GM18867 (cell line): ENCODE measurements around the gene RUBCN.

Source experiments
- ATAC-seq: cut with Tn5 transposase; IDR thresholded peaks from one replicate; pipeline ENCODE4 v1.9.1; 2021; ENCODE audit warnings: mild to moderate bottlenecking, moderate library complexity; ENCODE audit not compliant: unreplicated experiment

The RUBCN gene

DNA sequence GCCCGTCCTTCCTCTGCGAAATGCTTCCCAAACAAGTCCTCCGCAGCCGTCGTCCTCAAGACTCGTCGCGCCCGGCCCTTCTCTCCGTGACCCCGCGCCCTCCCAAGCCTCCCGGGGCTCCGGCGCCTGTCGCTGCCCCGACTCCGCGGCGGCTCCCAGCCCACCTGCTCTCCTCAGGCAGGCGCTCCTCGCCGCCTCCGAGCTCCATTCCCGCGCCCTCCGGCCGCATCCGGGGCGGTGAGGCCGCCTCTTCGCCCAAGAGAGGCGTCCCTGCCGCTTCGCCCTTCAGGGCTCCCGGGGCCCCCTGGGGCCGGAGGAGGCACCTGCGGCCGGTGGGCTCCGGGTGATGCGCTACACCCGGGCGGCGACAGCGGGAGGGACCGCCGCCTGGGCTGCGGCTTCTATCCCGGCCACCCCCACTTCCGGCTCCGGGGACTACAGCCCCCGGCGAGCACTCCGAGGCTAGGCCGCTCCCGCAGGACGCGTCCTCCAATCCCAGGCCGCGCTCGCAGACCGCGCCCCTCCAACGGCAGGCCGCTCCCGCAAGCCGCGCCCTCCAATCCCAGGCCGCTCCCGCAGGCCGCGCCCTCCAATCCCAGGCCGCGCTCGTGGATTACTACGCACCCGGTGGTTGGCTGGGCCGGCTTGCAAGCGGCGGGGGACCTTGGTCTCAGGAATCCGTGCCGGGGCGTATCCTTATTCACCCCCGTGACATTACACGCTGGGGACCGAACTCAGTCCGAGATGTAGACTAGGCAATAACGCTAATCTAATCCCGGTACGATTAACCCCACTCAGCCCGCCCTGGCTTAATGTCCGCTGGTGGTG, at the start of gene RUBCN:
TSS of gene RUBCN (minus strand) at position 414 of the 828 bp plus-strand sequence. CDS start at position 229, 185 bp downstream.
- ATAC-seq, result peak; percentile 79

DNA sequence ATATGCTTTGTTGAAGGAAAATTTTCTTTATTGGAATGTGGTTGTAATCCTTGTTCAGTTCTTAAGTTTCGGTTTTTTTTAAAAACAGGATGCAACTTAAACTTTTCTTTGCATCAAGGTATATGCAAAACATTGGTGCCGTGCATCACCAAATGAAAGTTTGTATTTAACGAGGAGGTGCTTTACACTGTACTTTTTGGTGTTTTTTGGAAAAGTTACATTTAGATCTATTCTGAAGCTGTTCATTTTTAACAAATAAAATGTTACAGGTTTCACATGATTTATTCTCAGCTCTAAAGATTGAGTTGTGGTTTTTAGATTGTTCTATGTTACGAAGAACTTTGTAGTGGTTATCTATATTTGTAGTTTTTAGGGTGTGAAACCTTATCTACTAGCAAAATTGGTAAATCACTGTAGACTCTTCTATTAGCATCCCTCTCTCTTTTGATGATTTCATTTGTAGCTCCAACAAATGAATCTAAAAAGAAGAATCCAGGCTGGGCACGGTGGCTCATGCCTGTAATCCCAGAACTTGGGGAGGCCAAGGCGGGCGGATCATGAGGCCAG, 47.4 kb upstream of the RUBCN start:
- no peak for ATAC-seq

DNA sequence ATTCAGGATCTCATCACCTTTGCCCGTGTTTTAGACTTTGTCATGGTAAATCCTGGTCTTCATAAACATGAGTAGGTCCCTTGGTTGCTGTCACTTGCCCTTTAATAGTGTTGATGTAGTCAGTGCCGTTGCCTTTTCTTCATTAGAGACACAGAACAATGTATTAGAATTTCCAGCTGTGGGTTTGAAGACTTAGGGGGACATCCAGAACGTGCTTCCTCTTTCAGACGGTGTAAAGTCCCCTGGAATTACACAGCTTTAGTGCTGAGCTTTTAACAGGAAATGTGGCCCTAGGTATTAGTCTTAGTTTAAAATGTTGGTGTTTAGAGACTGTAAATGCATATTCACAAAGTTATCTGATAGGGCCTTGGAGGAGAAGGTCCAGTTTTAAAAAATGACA, 45.5 kb upstream of the RUBCN start:
- ATAC-seq, result peak; percentile 36

DNA sequence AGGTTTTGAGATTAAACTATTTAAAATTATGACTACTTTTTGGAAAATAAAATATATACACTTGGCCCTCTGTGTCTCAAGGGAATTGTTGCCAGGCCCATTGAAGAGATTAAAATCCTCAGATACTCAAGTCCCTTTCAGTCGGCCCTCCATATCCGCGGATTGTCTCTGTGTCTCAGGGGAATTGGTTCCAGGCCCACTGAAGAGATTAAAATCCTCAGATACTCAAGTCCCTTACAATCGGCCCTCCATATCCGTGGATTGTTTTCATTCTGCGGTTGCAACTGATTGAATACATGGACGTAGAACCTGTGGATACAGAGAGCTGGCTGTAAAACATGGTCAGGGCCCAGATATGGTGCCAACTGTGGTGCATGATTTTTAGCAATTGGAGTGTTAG, 38.6 kb upstream of the RUBCN start:
- no peak for ATAC-seq

DNA sequence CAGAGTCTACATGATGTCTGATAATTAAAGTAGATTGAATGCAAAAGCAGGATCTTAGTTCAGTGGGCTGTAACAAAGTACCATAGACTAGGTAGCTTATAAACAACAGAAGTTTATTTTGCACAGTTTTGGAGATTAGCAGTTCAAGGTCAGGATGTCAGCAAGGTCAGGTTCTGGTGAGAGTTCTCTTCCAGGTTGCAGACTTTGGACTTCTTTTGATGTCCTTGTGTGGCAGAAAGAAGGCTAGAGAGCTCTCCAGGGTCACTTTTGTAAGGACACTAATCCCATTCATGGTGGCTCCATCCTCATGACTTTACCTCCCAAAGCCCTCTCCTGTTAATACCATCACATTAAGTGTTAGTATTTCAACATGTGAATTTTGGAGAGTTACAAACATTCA, 25.1 kb upstream of the RUBCN start:
- ATAC-seq, result no peak

DNA sequence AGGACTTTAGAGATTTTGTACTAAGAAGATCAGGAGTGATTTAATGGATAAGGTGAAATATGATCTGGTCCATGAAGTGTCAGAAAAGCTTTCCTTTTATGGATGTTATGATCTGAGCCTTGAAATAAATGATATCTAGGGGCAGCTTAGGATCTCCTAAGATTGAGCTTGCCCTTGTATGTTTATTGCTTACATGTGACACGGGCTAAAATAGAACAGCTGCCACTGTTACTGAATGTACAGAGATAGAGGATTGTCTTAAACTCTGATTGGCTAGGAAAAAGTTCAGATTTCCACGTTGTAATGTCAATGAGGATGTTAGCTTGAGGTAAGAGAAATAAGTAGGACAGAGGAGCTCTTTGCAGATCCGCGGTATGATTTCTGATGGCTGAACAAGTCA, 21.8 kb upstream of the RUBCN start:
- ATAC-seq, result no peak

DNA sequence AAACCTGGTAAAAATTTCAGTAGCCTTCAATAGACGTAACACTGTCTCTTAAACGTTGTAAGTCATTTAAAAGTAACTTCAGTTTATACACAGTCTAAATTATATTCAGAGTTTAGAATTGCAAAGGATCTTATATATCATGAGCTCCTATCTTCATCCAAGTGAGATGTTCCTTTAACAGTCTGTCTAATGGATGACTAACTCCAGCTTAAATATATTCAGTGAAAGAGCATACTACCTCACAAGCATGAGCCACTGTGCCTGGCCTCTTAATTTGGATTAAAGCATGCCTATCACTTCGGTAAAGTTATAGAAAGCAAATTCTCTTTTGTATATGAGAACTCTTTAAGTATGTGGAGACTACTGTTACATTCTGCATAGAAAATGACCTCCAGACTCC, 20.0 kb upstream of the RUBCN start:
- no peak for ATAC-seq

DNA sequence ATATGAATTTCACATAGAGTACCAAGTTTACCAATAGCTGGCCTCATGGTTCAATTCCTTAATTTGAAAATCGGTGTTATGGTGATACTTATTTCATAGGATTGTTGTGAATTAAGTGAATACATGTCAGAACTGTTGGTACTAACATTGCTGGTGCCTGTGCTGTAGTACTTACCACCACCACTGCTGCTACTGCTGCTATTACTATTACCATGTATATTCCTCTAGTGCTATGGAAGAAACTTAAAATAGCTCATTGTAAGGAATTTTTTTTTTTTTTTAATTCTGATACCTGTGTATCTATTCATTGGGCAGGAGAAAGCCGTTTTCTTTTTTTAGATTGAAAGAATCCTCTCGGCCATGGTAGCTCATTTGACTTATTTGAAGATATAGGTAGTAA, 16.6 kb upstream of the RUBCN start:
- ATAC-seq, result no peak

DNA sequence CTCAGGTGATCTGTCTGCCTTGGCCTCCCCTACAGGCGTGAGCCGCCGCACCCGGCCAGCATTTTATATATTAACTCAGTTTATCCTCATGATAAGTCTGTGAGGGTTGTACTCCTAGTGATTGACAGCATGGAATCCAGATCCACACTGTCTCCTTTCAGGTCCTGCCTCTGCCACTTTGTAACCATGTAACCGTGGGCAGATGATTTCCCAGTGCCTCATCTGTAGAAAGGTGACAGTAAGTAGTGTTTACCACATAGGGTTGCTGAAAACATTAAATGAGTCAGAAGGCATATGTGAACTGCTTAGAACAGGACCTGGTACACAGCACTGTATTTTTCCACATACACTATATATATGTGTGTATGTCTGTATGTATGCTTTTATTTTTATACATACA, 15.4 kb upstream of the RUBCN start:
- no peak for ATAC-seq

DNA sequence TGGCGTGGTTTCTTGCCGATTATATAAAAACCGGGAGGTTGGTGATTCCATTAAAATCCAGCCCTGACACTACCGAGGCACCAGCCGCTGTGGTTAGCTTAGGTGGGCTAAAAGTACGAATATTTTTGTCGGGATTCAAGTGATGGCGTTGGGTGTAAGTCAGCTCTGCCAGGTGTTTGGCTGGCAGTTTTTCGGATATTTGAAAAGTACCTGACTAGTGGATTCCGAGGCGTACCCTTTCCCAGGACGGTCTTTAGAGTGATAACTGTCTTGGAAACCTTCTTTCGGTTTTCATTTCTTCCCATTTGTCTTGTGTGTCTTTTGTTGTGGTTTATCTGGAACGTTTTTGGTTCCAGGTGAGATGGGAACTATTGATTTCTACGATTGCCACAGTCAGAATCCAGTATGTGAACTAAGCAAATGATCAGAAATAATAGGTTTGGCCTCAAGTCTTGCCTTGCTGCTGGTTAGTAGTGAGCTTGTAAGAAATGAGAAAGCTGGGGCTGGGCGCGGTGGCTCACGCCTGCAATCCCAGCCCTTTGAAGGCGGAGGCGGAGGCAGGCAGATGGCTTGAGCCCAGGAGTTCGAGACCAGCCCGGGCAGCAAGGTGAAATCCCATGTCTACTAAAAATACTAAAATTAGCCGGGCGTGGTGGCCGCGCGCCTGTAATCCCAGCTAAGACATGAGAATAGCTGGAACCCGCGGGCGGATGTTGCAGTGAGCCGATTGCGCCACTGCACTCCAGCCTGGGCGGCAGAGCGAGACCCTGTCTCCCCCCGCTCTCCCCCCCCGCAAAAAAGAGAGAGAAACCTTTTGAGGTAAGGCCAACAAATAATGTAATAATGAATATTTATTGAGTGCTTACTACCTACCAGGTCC, 14.4 kb upstream of the RUBCN start:
- no peak for ATAC-seq

DNA sequence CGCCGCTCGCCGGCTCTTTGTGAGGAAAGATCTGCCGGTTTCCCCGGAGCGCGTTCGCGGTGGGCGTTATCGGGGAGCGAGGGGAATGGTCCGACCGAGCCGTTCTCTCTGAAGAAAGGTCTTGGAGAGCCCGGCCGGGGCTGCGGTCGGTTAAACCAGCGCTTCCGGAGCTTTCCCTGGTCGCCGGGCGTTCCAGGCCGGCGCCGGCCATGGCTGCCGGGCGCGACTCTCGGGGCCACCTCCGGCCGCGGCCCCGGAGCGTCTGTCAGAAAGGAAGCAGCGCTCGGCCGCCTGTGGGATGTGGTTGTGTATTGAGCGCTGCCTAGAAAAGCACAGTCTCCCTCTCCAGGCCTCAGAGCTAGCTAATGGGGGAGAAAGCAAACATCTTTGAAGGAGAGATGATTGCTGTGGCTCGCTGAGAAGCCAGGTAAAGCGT, 13.7 kb upstream of the RUBCN start:
- peak; percentile 51 for ATAC-seq

DNA sequence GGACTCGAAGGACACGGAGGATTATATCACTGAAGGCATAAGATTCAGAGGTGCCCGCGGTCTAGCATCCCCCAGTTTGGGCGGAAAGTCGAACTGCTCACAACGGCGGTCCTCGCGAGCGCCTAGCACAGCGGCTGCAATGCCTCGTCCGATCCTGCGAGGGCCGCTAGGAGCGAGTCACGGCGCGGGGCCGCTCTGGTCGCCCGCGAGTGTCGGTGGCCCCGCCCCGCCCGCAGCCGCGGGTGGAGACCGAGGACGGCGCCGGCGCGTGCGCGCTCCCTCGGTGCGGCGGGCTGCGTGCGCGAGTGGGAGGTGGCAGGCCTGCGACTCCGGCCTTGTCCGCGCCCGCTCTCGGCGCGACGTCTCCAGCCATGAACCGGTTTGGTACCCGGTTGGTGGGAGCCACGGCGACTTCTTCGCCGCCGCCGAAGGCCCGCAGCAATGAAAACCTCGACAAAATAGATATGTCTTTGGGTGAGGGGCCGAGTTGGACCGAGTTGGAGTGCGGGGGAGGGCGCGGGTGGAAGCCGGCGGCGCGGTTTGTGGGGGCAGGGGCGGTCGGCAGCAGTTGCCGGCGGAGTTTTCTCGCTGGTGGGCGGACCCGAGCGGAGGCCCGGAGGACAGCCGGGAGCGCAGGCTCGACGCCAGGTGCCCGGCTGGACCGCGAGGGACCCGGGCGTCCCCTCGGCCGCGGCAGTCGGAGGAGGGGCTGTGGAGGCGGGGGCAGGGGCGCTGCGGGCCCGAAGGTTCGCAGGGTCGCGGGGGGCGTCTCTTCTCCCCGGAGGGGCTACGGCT, 13.1 kb upstream of the RUBCN start, which contains the start of gene FYTTD1:
TSS of gene FYTTD1 (plus strand) at position 283 of the 795 bp plus-strand sequence. CDS start at position 372, 89 bp downstream.
- ATAC-seq, result peak; percentile 84

DNA sequence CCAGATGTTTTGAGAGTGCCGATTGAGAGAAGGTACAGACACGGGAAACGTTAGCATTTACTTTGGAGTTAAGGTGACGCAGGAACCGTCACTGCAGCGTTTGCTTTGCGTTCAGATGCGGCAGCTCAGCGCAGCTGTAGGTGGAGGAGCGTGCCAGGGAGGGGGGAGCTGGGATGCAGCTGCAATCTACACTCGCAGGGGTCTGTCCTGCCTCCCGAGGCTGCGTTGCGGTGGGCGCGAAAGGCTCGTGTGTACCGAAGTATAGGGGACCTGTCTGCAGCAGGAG, 12.6 kb upstream of the RUBCN start:
- peak; percentile 29 for ATAC-seq

DNA sequence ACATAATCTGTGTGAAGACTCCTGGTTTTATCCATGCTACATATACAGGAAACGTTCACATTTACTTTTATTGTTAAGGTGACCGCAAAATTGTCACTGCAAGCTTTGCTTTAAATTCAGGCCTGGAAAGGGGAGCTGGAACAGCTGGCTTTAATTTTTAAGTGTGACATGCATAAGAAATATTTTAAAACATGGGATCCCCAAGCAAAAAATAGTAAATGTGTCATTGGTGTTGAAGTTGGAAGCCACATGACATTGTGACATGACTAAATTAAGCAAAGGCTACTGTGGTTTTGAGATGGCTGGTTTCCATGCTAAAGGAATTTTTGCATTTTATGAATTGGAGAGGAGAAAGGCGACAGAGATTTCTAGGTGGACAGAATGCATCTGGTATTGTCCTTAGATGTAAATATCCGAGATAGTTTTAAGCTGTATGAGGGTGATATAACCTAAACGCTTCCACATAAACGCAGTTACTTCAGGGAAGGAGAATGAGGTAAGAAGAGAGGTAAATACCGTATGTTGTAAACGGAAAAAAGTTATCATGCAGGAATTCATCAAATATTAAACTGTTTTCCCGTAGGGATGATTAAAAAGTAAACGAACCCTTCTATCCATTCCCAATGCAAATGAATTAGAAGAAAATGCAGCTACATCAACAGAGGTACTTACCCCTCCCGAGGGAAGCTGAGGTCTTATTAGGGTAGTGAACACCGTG, 12.1 kb upstream of the RUBCN start:
- ATAC-seq, result no peak

DNA sequence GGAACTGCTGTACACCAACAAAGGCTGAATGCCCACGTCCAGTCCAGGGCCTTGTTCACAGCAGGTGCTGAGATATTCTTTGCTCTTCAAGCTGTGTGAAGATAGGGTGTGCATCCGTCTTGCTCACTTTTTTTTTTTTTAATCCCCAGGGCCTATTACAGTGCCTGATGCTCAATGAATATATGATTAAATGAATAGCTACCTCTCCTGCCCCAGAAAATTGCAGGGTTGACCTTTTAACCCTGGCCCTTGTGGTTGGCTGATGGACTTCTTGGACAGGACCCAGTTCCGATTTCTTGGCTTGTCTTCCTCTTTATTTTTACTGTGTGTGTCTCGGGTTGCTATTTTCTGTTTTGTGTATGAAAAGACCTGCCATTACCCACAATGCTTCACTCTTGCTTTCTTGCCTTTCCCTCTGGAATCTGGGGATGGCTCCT, 10.1 kb upstream of the RUBCN start:
- ATAC-seq, result no peak

DNA sequence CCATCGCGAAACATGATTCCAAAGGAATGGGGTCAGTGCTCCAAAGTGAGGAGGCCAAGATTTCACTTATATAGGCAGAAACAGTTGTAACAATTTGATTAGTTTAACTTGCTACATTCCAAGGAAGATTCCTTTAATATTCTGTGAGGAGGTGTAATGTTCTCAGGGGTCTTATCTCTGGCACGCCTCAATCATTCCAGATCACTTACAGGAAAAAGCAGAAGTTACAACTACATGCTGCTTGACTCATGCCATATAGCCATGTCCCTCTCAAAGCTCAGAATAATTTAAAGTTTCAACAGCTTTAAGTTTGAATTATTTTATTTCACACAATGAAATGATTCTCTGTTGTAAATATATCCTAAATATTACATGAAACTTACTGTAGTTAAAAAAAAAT, 9.5 kb upstream of the RUBCN start:
- no peak for ATAC-seq

DNA sequence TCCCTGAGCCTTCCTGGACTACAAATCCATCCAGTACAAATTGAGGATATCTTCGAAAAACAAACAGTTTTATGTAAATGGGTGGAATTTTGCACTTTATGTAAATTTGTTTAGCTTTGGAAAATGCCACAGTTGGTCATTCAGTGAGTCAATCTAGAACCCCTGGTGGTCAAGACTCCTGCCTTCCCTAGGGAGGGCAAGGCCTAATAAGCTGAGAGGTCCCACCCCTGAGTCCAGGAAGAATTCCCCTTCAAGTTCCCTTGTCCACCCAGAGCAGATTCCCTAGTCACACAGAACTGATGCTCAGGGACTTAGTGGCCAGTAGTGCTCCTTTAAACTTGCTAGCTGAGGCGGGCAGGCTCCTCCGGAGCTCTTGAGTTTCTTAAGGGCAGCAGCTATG, 6.1 kb upstream of the RUBCN start:
- ATAC-seq, result no peak

DNA sequence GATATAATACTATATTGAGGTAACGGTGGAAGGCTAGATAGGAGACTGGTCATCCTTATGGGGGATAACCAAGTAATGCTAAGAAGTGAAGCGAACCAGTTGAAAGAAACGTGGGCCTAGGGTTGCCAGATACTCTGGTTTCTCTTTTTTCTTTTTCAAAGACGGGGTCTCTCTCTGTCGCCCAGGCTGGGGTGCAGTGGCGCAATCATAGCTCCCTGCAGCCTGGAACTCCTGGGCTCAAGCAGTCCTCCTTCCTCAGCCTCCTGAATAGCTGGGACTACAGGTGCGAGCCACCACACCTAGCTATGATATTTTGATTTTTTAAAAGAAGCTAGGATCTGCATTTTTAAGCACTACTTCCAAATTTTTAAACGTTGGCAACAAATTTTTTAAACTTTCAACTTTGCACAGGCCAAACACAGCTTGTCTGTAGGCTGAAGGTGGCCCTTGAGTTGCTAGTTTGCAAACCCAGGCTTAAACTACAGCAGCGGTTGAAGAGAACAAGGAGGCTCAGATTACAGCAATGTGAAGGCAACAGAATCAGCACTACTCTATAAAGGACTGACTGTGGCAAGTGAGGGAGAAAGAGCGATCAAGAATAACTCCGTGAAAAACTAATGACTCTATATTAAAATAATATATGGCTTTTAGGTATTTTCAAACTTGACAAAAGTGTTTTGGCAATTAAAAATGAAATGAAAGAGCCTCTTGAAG, 1.2 kb upstream of the RUBCN start:
- ATAC-seq, result no peak

DNA sequence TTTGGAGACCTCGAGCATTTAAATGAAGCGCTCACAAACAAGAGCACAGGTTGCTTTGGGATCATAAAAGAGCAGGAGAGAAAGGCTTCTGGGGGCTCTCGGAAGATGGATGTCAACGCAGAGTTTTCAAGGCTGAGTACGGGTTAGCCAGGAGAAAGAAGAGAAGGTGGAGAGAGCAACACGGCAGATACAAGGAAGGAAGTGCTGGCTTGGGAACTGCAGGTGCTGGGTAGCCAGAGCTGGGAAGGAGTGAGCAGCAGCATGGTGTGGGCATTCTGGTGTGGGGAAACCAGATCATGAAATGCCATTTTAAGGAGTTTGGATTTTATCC, 580 bp upstream of the RUBCN start:
- no peak for ATAC-seq

DNA sequence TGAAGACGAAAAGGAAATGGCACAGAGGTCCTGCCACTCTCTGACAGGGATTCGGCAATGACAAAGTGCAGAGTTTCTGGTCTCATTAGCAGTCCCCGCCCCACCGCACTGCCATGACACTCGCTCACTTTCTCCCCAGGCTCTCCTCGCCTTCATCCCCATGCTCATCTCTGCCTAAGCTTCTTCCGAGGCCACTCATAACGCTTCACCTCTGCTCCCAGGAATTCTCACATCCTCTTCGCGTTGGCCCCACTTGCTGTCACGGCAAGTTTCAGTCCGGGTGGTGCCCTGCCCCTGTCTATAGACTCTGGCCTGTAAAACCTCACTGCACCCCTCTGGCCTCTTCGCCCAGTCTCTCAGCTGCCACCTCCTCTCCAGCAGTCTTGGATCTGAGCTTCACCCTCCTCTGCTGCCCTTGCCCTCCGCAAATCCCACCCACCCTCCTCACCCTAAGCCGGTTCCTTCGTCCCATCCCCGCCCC, 654 bp downstream of the RUBCN start:
- ATAC-seq, result no peak
